ENCODE results near the gene LSP1.
A peak's percentile ranks its signal among the peaks of the same experiment; 100 is the strongest.
"Not testable (repeated sequence)": the region's sequence is repeated elsewhere in the genome, so short reads cannot be mapped to it uniquely, and the experiment has no call there.

The LSP1 gene, protein sequence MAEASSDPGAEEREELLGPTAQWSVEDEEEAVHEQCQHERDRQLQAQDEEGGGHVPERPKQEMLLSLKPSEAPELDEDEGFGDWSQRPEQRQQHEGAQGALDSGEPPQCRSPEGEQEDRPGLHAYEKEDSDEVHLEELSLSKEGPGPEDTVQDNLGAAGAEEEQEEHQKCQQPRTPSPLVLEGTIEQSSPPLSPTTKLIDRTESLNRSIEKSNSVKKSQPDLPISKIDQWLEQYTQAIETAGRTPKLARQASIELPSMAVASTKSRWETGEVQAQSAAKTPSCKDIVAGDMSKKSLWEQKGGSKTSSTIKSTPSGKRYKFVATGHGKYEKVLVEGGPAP

GRCh38 chr11:1852877-1853276 is at the start of gene LSP1:
TSS of gene LSP1 (plus strand) at chr11:1853084. CDS start at chr11:1853145, 61 bp downstream.
- no peak for DNase-seq (ENCODE audit: low read depth, low spot score)

GRCh38 chr11:1803246-1803645 is 49.6 kb upstream of the LSP1 start:
- DNase-seq (ENCODE audit: low read depth, low spot score) = no peak

DNA sequence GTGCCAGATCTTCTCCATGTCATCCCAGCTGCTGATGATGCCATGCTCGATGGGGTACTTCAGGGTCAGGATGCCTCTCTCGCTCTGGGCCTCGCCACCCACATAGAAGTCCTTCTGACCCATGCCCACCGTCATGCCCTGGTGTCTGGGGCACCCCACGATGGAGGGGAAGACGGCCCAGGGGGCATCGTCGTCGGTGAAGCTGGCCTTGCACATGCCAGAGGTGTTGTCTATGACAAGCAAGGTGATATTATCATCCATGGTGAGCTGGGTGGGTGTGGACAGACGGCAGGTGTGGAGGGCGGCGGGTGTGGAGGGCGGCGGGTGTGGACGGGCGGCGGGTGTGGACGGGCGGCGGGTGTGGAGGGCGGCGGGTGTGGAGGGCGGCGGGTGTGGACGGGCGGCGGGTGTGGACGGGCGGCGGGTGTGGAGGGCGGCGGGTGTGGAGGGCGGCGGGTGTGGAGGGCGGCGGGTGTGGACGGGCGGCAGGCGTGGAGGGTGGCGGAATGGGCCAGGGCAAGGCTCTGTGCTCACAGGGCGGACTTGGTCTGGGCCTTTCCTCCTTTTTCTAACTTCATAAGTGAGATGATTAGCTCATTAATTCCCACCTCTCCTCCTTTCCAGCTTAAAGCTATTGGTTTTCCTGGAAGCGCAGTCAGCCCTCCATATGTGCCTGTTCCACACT is 48.9 kb upstream of the LSP1 start:
- DNase-seq (ENCODE audit: low read depth, low spot score) = not testable (repeated sequence)

- no peak for DNase-seq (ENCODE audit: low read depth, low spot score)
Observed at GRCh38 chr11:1805525-1805924, 47.4 kb upstream of the LSP1 start.

DNA sequence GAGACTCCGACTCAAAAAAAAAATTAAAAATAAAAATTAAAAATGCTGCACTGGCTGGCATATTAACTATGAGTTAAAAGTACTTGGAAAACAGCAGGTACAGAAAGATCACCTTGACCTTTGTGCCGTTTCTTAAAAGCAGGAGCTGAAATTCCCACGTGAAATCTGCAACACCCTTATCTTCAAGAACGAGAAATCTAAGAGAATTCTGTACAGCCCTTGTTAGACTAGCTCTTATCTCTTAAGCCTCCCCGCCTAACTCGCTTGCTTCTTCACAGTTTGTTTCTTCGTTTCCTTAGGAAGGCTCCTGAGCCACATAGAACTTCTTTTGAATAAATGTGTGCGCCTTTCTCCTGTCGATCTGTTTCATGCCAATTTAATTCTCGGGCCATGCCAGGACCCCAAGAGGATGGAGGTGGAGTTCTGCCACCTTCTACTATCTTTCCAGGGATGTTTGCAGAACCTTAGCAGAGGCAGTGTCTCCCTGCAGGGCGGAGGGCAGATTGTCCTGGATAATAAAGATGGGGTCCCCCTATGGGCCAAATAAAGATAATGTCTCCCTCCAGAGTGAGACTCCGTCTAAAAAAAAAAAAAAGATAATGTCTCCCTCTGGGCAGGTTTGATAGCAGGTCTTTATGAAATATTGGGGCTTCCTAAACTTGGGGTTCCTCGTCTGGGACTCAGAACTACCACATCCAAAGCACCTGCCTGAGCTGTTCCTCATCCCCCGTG is 45.5 kb upstream of the LSP1 start:
- DNase-seq (ENCODE audit: low read depth, low spot score) = no peak

DNA sequence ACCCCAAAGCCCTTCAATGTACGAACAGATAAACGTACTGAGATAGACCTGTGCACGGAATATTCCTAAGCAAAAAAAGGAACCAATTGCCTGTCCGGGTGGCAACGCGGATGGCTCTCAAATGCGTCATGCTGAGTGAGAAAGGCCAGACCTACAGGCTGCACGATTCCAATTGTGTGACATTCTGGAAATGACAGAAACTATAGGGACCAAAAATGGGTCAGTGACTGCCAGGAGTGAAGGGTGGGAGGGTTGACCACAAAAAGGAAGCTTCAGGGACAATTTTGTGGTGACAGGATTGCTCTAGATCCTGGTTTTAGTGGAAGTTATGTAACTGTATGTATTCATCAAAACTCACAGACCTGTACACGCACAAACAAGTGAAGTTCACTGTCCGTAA is 42.1 kb upstream of the LSP1 start:
- DNase-seq (ENCODE audit: low read depth, low spot score) = no peak

DNA sequence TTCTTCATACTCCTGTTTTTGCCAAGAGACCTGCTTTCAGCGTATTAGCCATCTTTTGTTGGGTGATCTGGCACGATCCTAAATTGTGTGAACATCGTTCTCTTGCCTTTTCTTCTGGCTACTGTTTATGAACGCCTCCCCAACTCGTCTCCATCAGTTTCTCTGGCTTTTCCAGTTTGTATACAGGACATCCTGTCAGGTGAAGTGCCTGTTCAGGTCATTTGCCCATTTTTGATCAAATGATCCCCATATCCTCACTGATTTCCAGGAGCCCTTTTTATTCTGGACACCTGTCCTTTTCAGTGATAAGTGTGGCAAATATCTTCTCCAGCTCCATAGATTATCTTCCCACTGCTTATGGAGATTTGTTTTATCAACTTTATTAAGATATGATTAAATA is 40.6 kb upstream of the LSP1 start:
- DNase-seq (ENCODE audit: low read depth, low spot score) = no peak

DNA sequence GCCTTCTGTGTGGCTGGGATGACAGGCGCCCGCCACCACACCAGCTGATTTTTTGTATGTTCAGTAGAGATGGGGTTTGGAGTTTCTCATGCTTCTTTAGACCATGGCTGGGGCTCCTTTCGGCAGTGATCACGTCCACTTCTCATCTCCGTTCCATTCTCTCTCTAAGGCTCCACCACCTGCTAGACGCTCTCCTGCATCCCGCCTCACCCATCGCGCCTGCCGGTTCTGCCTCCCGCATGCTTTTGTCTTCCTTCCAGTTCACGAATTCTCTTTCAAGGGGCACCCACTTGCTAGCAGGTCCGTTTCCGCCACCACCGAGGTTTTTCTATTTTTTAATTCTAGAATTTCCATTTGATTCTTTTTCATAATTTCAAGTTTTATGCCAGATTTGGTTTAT is 40.1 kb upstream of the LSP1 start:
- DNase-seq (ENCODE audit: low read depth, low spot score) = no peak

DNA sequence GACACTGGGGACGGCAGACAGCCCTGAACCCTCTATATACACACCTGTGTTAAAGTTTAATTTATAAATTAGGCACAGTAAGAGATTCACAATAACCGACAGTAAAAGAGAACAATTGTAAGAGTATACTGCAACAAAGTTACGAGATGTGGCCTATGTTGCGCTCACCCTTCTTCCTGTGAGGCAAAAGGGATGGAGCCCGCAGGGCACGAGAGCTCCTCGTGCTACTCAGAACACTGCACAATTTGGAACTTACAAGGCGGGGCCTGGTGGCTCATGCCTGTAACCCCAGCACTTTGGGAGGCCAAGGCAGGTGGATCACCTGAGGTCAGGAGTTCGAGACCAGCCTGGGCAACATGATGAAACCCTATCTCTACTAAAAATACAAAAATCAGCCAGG is 39.5 kb upstream of the LSP1 start:
- DNase-seq (ENCODE audit: low read depth, low spot score) = not testable (repeated sequence)

DNA sequence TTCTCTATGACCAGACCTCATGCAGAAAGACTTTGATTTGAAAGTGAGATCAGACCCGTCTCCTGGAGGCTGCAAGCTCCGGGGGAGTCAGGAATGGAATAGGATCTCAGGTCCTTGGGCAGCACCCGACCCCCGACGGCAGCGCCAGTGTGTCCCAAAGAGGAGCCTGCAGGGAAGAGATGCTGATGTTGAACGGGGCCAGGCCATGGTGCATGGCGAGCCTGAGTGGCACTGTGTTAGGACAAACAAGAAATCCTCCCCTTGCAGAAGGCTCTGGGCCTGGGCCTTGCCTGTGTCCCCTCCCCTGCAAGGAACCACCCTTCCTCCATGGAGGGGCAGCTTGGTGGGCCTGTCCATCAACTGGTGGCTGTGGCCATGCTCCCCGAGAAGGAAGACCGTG is 38.2 kb upstream of the LSP1 start:
- no peak for DNase-seq (ENCODE audit: low read depth, low spot score)

GRCh38 chr11:1815311-1815710 is 37.6 kb upstream of the LSP1 start:
- DNase-seq (ENCODE audit: low read depth, low spot score) = no peak

GRCh38 chr11:1815751-1816150 is 37.1 kb upstream of the LSP1 start:
- no peak for DNase-seq (ENCODE audit: low read depth, low spot score)

GRCh38 chr11:1817000-1817399 is 35.9 kb upstream of the LSP1 start:
- DNase-seq (ENCODE audit: low read depth, low spot score) = no peak

DNA sequence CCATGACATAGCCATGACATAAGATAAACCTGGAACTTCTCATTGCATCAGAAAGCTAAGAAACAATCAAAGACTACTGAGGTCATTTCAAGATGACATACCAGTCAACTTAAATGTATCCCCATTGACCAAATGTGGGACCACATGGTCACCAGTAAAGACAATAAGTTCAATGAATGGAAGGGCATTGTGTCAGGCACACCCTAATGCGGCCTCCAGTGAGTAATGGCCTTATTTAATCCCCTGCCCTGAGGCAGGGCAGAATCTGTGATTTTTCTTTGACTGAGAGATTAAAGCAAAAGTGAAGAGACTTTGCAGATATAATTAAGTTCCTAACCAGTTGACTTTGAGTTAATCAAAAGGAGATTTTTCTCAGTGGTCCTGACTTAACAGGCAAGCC is 35.4 kb upstream of the LSP1 start:
- DNase-seq (ENCODE audit: low read depth, low spot score) = no peak

- no peak for DNase-seq (ENCODE audit: low read depth, low spot score)
Observed at GRCh38 chr11:1819074-1819473, 33.8 kb upstream of the LSP1 start.

GRCh38 chr11:1820463-1821325 is 32.2 kb upstream of the LSP1 start:
- peak; percentile 83 for DNase-seq (ENCODE audit: low read depth, low spot score)

- DNase-seq (ENCODE audit: low read depth, low spot score) = no peak
Observed at GRCh38 chr11:1821562-1821961, 31.3 kb upstream of the LSP1 start.

- DNase-seq (ENCODE audit: low read depth, low spot score) = no peak
Observed at GRCh38 chr11:1822648-1823375, 30.1 kb upstream of the LSP1 start.

GRCh38 chr11:1823376-1824220 is 29.3 kb upstream of the LSP1 start:
- no peak for DNase-seq (ENCODE audit: low read depth, low spot score)

All from astrocyte of the hippocampus (primary cell).